Stimulated activated CD4-positive, alpha-beta T cell treated with anti-CD3 and anti-CD28 coated beads, Interleukin-4, amount 100 ng/mL, for 48 hours (primary cell): ENCODE results near the gene RPS15.

ENCODE experiments used
- DNase-seq, 2 donors: peaks; one replicate each; pipeline ENCODE4 v3.0.0-alpha.2; 2020; ENCODE audit warnings: low read depth in 2 of 2

The RPS15 gene

GRCh38 chr19:1483979-1484428, 45.8 kb downstream of the RPS15 start:
- DNase-seq = no peak

DNA sequence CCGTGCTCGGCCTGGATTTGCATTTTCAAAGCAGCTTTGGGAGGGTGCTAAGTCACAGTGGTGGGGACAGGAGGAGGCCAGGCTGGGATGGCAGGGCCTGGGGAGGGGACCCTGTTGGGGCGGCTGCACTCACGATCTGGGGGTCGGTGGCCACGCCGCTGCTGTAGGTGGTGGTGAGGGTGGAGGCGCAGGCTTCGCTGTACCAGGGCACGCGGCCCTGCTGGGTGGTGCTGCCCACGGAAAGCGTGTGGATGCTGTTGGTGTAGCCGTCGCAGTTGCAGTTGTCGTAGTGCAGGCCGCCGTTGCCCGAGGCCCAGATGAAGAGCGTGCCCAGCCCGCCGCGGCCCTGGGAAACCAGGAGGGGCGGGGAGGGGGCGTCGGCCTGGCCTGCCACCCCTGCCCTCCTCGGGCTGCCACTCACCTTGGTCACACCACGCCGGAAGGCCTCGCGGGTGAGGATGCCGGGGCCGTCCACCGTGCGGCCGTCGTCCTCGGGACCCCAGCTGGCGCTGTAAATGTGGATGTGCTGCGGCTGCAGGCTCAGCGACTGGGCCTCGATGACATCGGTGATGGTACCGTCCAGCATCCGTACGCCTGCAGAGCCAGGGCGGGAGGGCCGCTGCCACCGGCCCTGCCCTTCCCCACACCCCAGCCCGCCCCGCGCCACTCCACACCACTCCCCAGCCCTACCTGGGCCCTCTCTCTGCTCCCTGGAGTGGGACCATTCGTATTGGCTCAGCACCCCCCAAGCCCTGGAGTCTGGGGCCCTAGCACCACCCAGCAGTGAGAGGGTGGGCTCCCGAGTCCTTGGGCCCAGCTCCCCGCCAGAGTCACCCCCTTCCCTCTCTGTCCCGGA, 48.8 kb downstream of the RPS15 start:
- no peak for DNase-seq

GRCh38 chr19:1487576-1488281, 49.5 kb downstream of the RPS15 start:
- no peak for DNase-seq

GRCh38 chr19:1488282-1488601, 50.0 kb downstream of the RPS15 start:
- no peak for DNase-seq

DNA sequence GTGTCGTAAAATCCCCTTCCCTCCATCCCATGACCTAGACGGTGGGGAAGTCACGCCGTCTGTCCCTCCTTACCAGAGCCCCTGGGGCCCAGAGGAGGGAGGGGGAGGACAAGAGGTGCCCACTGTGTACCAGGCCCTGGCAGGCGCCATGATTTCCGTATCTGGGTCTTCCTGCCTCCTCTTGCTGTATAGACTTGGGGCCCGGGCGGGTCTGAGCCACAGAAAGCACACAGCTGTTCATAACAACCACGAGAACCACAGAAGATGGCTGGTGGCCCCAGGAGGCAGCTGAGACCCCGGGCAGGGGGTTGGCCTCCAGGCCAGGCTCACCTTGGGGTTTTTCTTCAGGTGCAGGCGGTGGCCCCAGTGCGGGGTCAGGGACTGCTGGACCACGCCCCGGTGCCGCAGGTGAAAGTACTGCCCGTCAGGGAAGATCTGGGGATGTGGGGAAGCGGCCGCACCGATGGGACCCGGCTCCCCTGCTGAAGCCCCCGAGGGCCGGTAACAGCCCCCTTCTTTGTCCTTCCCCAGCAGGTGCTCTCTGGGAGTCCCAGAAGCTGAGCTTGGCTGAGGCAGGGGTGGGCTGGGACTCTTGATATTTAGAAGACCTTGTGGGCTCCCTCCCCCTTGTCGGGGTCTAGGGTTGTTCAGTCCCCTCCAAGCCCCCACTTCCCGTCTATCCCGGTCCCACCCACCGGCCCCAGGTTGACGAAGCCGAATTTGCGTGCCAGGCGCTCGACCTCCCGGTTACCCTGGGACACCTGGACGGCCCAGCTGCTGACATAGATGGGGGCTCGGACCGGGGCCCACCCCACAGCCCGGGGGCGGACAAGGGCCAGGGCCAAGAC, 51.5 kb downstream of the RPS15 start:
- no peak for DNase-seq
